Natural killer cell (primary cell): ENCODE results near the gene WFS1. TPM values are rescaled to one million over a fixed set of nuclear protein-coding genes. Genes with fewer than 3 reads are reported as not detected.

ENCODE experiments used
- ATAC-seq, 3 donors: fragments of 150-1000 bp in 2 of 3; fragments of 200-7000 bp in 1 of 3; cut with Tn5 transposase; 1 replicate in 1 of 3; 2 replicates in 2 of 3; pipeline ENCODE4 v1.10.0; 2021; ENCODE audit warnings: mild to moderate bottlenecking in 2 of 3, moderate library complexity in 2 of 3
- DNase-seq, 2 donors: peaks; one replicate each; pipeline versions ENCODE4 v3.0.0 to v3.0.0-alpha.2; 2013 to 2021; ENCODE audit warnings: mixed read lengths in 1 of 2
- H3K27ac ChIP-seq: one replicate; pipeline ENCODE4 v1.5.1; 2013; ENCODE audit warnings: mild to moderate bottlenecking, low read length
- H3K27me3 ChIP-seq: one replicate; pipeline ENCODE4 v1.6.1; 2013; ENCODE audit warnings: low read length; ENCODE audit not compliant: control insufficient read depth, insufficient read depth
- H3K36me3 ChIP-seq: one replicate; pipeline ENCODE4 v1.6.1; 2013; ENCODE audit warnings: low read length; ENCODE audit not compliant: control insufficient read depth, insufficient read depth
- H3K4me1 ChIP-seq: one replicate; pipeline ENCODE4 v1.6.1; 2013; ENCODE audit warnings: low read length; ENCODE audit not compliant: control insufficient read depth, insufficient read depth
- H3K4me3 ChIP-seq: one replicate; pipeline ENCODE4 v1.5.1; 2013; ENCODE audit warnings: low read length
- H3K9me3 ChIP-seq: one replicate; pipeline ENCODE4 v1.6.1; 2013; ENCODE audit warnings: low read length; ENCODE audit not compliant: control insufficient read depth, insufficient read depth
- H3K27ac Mint-ChIP-seq, 2 donors: one replicate each; pipeline ENCODE4 v1.8.0; 2022; ENCODE audit warnings: mild to moderate bottlenecking in 2 of 2, mixed read lengths in 2 of 2, moderate library complexity in 1 of 2
- H3K27me3 Mint-ChIP-seq, 2 donors: one replicate each; pipeline ENCODE4 v1.8.0; 2022; ENCODE audit warnings: low read depth in 2 of 2, mixed read lengths in 2 of 2
- H3K36me3 Mint-ChIP-seq: one replicate; pipeline ENCODE4 v1.8.0; 2022; ENCODE audit warnings: mixed read lengths
- H3K4me1 Mint-ChIP-seq, 2 donors: one replicate each; pipeline ENCODE4 v1.8.0; 2022; ENCODE audit warnings: mixed read lengths in 2 of 2
- H3K4me3 Mint-ChIP-seq: one replicate; pipeline ENCODE4 v1.8.0; 2022; ENCODE audit warnings: mild to moderate bottlenecking, moderate library complexity, mixed read lengths
- H3K9me3 Mint-ChIP-seq, 2 donors: one replicate each; pipeline ENCODE4 v1.8.0; 2022; ENCODE audit warnings: mixed read lengths in 2 of 2
- WGBS: methylation state at CpG from one replicate; pipeline ENCODE4 v1.1.7; 2013; ENCODE audit warnings: missing lambda C conversion rate; ENCODE audit not compliant: insufficient coverage; 5-methylcytosine and 5-hydroxymethylcytosine counted together
- intact Hi-C: fragments of 100-400 bp; cut with micrococcal nuclease; formaldehyde crosslinking; loops from one replicate; pipeline ENCODE4 v1.14.2; 2022
- total RNA-seq, 4 donors: library from RNA; stranded (reverse); fragments of 120-200 nt in 1 of 4; gene quantifications; one replicate each; pipeline versions ENCODE4 v1.2.3 to v1.2.4, GENCODE V29; 2013 to 2022
- TF ChIP-seq, protein P1 (sequence below): fragments of 200-600 bp; IDR thresholded peaks from one replicate; pipeline ENCODE4 v1.8.0; 2022; ENCODE audit warnings: antibody characterized with exemption

The WFS1 gene
- total RNA-seq, 3 donors from 2014 or later (not counting 1 experiment from before 2014, with no cell fraction given), result 3.0 to 5.6 (median 3.5) TPM

DNA sequence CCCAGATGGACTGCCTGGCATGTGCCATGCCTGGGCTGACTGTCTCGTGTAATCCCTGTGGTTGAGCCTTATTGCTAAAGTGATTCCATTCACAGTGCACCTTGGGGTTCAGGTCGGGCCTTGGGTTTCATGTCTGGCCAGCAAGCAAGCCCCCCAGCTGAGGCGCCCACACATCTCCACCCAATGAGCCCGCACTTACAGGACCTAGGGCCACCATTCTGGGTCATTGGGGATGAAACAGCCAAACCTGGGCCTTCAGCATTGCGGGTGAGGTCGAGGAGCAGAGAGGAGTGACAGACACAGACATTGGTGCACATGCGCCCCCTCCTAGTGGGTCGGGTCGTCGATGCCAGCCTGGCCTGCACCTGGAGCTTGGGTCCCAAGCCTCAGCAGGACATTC, 21.3 kb upstream of the WFS1 start:
- H3K27ac ChIP-seq, result no peak overlapping the region
- TF ChIP-seq, protein P1, sequence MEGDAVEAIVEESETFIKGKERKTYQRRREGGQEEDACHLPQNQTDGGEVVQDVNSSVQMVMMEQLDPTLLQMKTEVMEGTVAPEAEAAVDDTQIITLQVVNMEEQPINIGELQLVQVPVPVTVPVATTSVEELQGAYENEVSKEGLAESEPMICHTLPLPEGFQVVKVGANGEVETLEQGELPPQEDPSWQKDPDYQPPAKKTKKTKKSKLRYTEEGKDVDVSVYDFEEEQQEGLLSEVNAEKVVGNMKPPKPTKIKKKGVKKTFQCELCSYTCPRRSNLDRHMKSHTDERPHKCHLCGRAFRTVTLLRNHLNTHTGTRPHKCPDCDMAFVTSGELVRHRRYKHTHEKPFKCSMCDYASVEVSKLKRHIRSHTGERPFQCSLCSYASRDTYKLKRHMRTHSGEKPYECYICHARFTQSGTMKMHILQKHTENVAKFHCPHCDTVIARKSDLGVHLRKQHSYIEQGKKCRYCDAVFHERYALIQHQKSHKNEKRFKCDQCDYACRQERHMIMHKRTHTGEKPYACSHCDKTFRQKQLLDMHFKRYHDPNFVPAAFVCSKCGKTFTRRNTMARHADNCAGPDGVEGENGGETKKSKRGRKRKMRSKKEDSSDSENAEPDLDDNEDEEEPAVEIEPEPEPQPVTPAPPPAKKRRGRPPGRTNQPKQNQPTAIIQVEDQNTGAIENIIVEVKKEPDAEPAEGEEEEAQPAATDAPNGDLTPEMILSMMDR, result no peak
- peaks cover 49 to 63% of the 10 kb centered on the region in 2 donors for H3K27me3 Mint-ChIP-seq

DNA sequence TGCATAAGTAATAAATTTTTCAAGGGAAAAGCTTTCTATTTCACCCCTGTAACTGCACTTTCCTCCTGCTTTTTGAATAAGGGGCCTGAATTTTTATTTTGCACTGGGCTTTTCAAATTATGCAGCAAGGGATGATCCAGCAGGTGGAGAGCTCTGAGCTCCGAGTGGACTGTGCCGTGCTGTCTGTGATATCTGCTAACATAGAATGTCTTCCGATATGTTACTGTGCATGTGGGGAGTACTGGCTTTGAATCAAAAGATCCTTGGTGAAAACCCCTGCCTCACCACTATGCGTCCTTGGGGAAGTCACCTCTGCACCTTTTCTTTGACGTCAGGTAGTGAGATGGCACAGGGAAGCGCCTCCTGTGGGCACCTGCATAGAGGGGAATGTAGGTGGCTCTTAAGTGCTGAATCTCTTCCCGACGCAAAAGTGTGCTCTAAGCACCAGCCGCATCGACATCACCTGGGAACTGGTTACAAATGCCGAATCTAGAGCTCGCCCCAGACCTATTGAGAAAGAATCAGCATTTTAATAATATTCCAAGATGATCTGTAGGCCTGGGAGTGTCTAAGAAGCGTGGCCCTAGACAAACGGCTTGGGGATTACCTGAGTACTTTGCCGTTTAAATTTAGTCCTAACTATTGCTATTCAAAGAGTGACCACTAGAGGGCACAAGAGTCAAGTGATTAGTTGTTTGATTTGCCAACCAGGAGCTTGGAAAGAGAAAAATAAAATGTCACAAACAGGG, 19.2 kb upstream of the WFS1 start:
- no peaks in the 10 kb centered on the region for H3K9me3 Mint-ChIP-seq
- H3K4me3 ChIP-seq, result no peak overlapping the region
- intact Hi-C loops, result loop anchor here (1.0 to 5.0 kb wide), 3 partner anchors 77 to 297 kb away; no protein-coding TSS in a partner anchor

More for the DNA sequence above, 21.3 kb upstream of the WFS1 start:
- intact Hi-C loops, result no loop called here
- H3K27me3 ChIP-seq, result peaks cover 11% of the 10 kb centered on the region
- DNase-seq (no peak), ATAC-seq (no peak)
- peaks cover 3% of the 10 kb centered on the region for H3K4me1 ChIP-seq
- Mint-ChIP-seq H3K36me3 (no peaks in the 10 kb centered on the region), H3K9me3 (no peaks in the 10 kb centered on the region), H3K4me1 (peaks cover 5% of the 10 kb centered on the region in 2 donors), H3K27ac (no peak overlapping the region), H3K4me3 (no peak overlapping the region)
- peaks cover 3% of the 10 kb centered on the region for H3K9me3 ChIP-seq
- H3K4me3 ChIP-seq, result no peak overlapping the region
- WGBS, result 80% methylated on average over 10 of the region's 10 CpGs
- H3K36me3 ChIP-seq, result no peaks in the 10 kb centered on the region

DNA sequence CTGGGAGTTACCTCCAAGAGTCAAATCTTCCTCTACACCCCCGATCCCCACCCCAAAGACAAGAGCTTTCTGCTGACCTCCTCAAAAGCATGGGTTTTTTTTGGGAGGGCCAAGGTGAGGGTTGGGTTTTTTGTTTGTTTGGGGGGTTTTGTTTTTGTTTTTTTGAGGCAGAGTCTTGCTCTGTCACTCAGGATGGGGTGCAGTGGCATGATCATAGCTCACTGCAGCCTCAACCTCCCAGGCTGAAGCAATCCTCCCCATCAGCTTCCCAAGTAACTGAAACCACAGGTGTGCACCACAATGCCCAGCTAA, 18.7 kb upstream of the WFS1 start:
- Mint-ChIP-seq H3K4me3 (no peak overlapping the region), H3K4me1 (peaks cover 5% of the 10 kb centered on the region in 2 donors), H3K36me3 (no peaks in the 10 kb centered on the region), H3K27me3 (peaks cover 32 to 49% of the 10 kb centered on the region in 2 donors), H3K9me3 (no peaks in the 10 kb centered on the region), H3K27ac (no peak overlapping the region)
- Histone ChIP-seq H3K4me1 (peaks cover 3% of the 10 kb centered on the region), H3K9me3 (no peaks in the 10 kb centered on the region), H3K36me3 (no peaks in the 10 kb centered on the region), H3K4me3 (no peak overlapping the region), H3K27ac (no peak overlapping the region), H3K27me3 (no peaks in the 10 kb centered on the region)
- DNase-seq (no peak), ATAC-seq (no peak)
- intact Hi-C loops, result loop anchor here (1.0 to 5.0 kb wide), 3 partner anchors 76 to 296 kb away; no protein-coding TSS in a partner anchor
- TF ChIP-seq, protein P1, result peak; percentile 42
- WGBS, result no CpG with 5 or more reads among the region's 1 CpG

More for the DNA sequence above, 19.2 kb upstream of the WFS1 start:
- Mint-ChIP-seq H3K36me3 (no peaks in the 10 kb centered on the region), H3K4me3 (no peak overlapping the region), H3K4me1 (peaks cover 5% of the 10 kb centered on the region in 2 donors), H3K27me3 (peaks cover 32 to 50% of the 10 kb centered on the region in 2 donors), H3K27ac (no peak overlapping the region)
- no peaks in the 10 kb centered on the region for H3K27me3 ChIP-seq
- TF ChIP-seq, protein P1, result peak; percentile 78
- H3K4me1 ChIP-seq, result peaks cover 3% of the 10 kb centered on the region
- no peaks in the 10 kb centered on the region for H3K9me3 ChIP-seq
- DNase-seq, result peak in 1 of 2 donors; percentile 85
- ATAC-seq, result peak; percentile 68 to 77 (median 72)
- H3K27ac ChIP-seq, result no peak overlapping the region
- no peaks in the 10 kb centered on the region for H3K36me3 ChIP-seq
- WGBS, result 28% methylated on average over 15 of the region's 15 CpGs
